Measurements from ENCODE around the gene CELF1.

Gene CELF1

DNA sequence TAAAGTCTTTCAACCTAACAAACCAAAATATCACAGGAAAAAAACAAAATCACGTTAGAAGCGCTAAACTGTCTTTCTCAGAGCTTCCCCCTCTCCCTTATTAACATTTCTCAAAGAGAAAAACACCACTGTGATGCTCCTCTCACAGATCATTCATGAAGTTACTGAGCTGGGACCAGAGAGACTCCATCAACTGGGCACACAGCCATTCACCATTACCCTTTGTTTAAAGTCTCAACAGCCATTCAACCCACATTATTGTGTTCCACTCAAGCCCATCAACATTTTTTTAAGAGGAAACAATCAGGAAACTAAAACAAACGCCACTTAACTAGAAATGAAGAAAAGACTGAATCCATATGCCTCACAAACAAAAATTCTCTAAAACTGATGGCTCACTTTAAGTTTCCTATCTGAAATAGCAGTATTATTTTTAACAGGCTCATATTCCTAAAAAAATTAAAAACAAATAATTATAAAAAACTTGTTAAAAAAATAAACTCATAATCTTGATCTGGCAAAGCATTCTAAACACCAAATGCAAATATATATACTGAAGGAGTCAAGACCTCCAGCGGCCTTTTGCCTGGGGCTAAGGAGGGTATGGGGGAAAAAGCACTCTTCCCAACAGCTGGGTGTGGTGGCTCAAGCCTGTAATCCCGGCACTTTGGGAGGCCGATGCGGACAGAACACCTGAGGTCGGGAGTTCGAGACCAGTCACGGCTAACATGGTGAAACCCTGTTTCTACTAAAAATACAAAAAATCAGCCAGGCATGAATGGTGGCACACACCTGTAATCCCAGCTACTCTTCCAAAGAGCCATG is 14.0 kb downstream of the CELF1 start:
- H4K20me1 ChIP-seq (ENCODE audit: insufficient read depth, low read length) = peaks cover 3% of the 10 kb centered on the region; the same call in 1 of the 2 replicates
- no peak overlapping the region for H2AFZ ChIP-seq (ENCODE audit: low read length)
- H3K4me2 ChIP-seq (ENCODE audit: low read length) = no peak overlapping the region; the same call in 1 of the 2 replicates
- peaks cover 23% of the 10 kb centered on the region; the same call in 1 of the 2 replicates for H3K36me3 ChIP-seq (ENCODE audit: insufficient read depth, low read length)
- no peaks in the 10 kb centered on the region for H3K9me3 ChIP-seq (ENCODE audit: low read length)
- no peak overlapping the region for H3K4me3 ChIP-seq (ENCODE audit: low read depth, low read length, poor library complexity, severe bottlenecking)
- H3K4me1 ChIP-seq (ENCODE audit: insufficient read depth, low read length, severe bottlenecking) = peaks cover 52% of the 10 kb centered on the region
- no peaks in the 10 kb centered on the region for H3F3A ChIP-seq (ENCODE audit: insufficient read depth, low read length)
- TF ChIP-seq EZH2 (IDR thresholded peaks at IDR 0.05; ENCODE audit: borderline replicate concordance, low read length) = no peak
- TF ChIP-seq, protein P1, sequence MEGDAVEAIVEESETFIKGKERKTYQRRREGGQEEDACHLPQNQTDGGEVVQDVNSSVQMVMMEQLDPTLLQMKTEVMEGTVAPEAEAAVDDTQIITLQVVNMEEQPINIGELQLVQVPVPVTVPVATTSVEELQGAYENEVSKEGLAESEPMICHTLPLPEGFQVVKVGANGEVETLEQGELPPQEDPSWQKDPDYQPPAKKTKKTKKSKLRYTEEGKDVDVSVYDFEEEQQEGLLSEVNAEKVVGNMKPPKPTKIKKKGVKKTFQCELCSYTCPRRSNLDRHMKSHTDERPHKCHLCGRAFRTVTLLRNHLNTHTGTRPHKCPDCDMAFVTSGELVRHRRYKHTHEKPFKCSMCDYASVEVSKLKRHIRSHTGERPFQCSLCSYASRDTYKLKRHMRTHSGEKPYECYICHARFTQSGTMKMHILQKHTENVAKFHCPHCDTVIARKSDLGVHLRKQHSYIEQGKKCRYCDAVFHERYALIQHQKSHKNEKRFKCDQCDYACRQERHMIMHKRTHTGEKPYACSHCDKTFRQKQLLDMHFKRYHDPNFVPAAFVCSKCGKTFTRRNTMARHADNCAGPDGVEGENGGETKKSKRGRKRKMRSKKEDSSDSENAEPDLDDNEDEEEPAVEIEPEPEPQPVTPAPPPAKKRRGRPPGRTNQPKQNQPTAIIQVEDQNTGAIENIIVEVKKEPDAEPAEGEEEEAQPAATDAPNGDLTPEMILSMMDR (IDR thresholded peaks at IDR 0.05; ENCODE audit: low read length) = no peak
- H3K27ac ChIP-seq (ENCODE audit: low read depth, low read length, poor library complexity, severe bottlenecking) = peak overlapping the region; percentile 35
- H3K9me2 ChIP-seq (ENCODE audit: low read depth, low read length) = no peaks in the 10 kb centered on the region
- peaks cover 99% of the 10 kb centered on the region for H3K79me2 ChIP-seq (ENCODE audit: insufficient read depth, low read length)
- H3K9ac ChIP-seq (ENCODE audit: low read length) = no peak overlapping the region
- no peaks in the 10 kb centered on the region for H3K27me3 ChIP-seq (ENCODE audit: insufficient read depth, low read length)

DNA sequence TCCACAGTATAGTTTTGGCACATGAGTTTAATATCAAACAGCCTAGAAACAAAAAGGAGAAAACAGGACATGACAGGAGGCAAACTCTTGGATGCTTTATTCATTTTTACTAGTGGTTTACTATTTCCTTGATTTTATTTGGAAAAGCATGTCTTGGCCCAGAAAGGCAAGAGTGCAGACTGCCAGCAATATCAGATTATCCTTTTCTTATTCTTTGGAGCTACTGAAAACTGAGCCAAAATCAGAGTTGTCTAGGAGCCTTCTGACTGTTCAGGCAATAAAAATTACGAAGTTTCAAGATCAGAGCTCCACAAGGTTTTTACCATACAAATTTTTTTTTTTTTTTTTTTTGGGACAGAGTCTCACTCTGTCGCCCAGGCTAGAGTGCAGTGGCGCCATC is 16.0 kb downstream of the CELF1 start:
- no peak overlapping the region for H3K4me3 ChIP-seq (ENCODE audit: low read depth, low read length, poor library complexity, severe bottlenecking)
- no peak overlapping the region for H3K9ac ChIP-seq (ENCODE audit: low read length)
- H3K9me3 ChIP-seq (ENCODE audit: low read length) = no peaks in the 10 kb centered on the region
- no peak overlapping the region for H3K27ac ChIP-seq (ENCODE audit: low read depth, low read length, poor library complexity, severe bottlenecking)
- peaks cover 60% of the 10 kb centered on the region for H3K4me1 ChIP-seq (ENCODE audit: insufficient read depth, low read length, severe bottlenecking)
- H3K9me2 ChIP-seq (ENCODE audit: low read depth, low read length) = no peaks in the 10 kb centered on the region
- peaks cover 16% of the 10 kb centered on the region; the same call in 1 of the 2 replicates for H3K36me3 ChIP-seq (ENCODE audit: insufficient read depth, low read length)
- TF ChIP-seq, protein P1 (IDR thresholded peaks at IDR 0.05; ENCODE audit: low read length) = no peak
- TF ChIP-seq EZH2 (IDR thresholded peaks at IDR 0.05; ENCODE audit: borderline replicate concordance, low read length) = no peak
- no peaks in the 10 kb centered on the region for H3F3A ChIP-seq (ENCODE audit: insufficient read depth, low read length)
- peaks cover 7% of the 10 kb centered on the region; the same call in 1 of the 2 replicates for H4K20me1 ChIP-seq (ENCODE audit: insufficient read depth, low read length)
- H3K79me2 ChIP-seq (ENCODE audit: insufficient read depth, low read length) = peaks cover 99% of the 10 kb centered on the region
- H2AFZ ChIP-seq (ENCODE audit: low read length) = no peak overlapping the region
- H3K4me2 ChIP-seq (ENCODE audit: low read length) = no peak overlapping the region
- no peaks in the 10 kb centered on the region for H3K27me3 ChIP-seq (ENCODE audit: insufficient read depth, low read length)

DNA sequence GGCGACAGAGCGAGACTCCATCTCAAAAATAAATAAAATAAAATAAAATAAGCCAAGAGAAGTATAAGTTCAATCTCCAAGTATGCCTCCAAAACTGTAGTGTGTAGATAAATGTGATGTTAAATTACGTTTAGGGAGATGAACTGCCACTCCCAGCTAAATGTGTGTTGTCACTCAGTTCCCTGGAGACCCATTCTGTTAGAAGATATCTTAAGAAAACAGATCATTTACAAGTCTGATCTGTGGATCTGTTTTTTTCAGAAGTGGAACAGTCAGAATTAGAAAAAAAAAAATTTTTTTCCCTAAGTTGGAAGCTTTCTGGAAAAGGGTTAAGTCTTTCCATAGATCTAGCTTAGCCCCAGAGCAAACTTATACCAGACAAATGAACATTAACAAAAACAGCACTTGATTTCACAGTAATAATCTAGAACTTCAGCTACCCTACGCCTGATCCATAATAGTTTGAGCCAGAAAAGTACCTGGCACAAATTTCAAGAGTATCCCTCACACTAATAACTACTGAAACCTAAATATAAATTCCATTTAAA is 18.2 kb downstream of the CELF1 start:
- Histone ChIP-seq H3F3A (ENCODE audit: insufficient read depth, low read length) (no peaks in the 10 kb centered on the region), H3K4me1 (ENCODE audit: insufficient read depth, low read length, severe bottlenecking) (peaks cover 44% of the 10 kb centered on the region)

More for the DNA sequence above, 18.2 kb downstream of the CELF1 start:
- H3K9ac ChIP-seq (ENCODE audit: low read length) = no peak overlapping the region
- no peaks in the 10 kb centered on the region for H3K9me2 ChIP-seq (ENCODE audit: low read depth, low read length)
- H3K36me3 ChIP-seq (ENCODE audit: insufficient read depth, low read length) = peaks cover 16% of the 10 kb centered on the region; the same call in 1 of the 2 replicates
- no peak overlapping the region for H3K27ac ChIP-seq (ENCODE audit: low read depth, low read length, poor library complexity, severe bottlenecking)
- no peaks in the 10 kb centered on the region for H3K27me3 ChIP-seq (ENCODE audit: insufficient read depth, low read length)
- no peak overlapping the region for H3K4me3 ChIP-seq (ENCODE audit: low read depth, low read length, poor library complexity, severe bottlenecking)
- no peaks in the 10 kb centered on the region for H3K9me3 ChIP-seq (ENCODE audit: low read length)
- no peak for TF ChIP-seq EZH2 (IDR thresholded peaks at IDR 0.05; ENCODE audit: borderline replicate concordance, low read length)
- TF ChIP-seq, protein P1 (IDR thresholded peaks at IDR 0.05; ENCODE audit: low read length) = no peak
- H3K79me2 ChIP-seq (ENCODE audit: insufficient read depth, low read length) = peaks cover 100% of the 10 kb centered on the region
- no peak overlapping the region for H3K4me2 ChIP-seq (ENCODE audit: low read length)
- H4K20me1 ChIP-seq (ENCODE audit: insufficient read depth, low read length) = peaks cover 7% of the 10 kb centered on the region; the same call in 1 of the 2 replicates
- H2AFZ ChIP-seq (ENCODE audit: low read length) = no peak overlapping the region
